PC-9 (cell line): ENCODE data around the gene SLC35E2B.
"Not testable (repeated sequence)": the region's sequence is repeated elsewhere in the genome, so short reads cannot be mapped to it uniquely, and the experiment has no call there.

ENCODE experiments used
- EZH2 ChIP-seq: fragments of 200-600 bp; sonication (generic); IDR thresholded peaks from 2 replicates; pipeline ENCODE4 v1.8.0; 2017; ENCODE audit warnings: antibody characterized with exemption, low read depth
- TF ChIP-seq, protein P1 (sequence below): fragments of 200-600 bp; sonication (generic); conservative IDR thresholded peaks from 2 replicates; pipeline ENCODE4 v1.6.1; 2017; ENCODE audit warnings: mixed run types, antibody characterized with exemption, mild to moderate bottlenecking, moderate library complexity

DNA sequence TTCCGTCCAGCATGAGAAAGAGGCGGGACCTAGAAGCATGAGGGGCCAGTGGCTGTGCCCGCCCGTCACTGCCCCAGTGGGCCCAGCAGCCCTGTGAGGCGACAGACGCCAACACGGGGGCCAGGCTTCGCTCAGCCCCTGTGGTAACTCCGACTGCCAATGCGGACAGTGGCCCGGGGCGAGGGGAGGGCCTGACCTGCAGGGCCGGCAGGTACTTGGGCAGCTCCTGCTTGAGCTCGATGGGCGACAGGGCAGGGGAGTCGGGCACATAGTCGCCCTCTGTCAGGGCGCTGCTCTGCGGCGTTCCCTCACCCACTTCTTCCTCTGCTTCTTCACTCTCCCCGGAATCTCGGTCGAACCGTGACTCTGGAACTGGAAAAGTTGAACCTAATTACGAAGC, 52.5 kb downstream of the SLC35E2B start:
- not testable (repeated sequence) for TF ChIP-seq EZH2
- TF ChIP-seq, protein P1, sequence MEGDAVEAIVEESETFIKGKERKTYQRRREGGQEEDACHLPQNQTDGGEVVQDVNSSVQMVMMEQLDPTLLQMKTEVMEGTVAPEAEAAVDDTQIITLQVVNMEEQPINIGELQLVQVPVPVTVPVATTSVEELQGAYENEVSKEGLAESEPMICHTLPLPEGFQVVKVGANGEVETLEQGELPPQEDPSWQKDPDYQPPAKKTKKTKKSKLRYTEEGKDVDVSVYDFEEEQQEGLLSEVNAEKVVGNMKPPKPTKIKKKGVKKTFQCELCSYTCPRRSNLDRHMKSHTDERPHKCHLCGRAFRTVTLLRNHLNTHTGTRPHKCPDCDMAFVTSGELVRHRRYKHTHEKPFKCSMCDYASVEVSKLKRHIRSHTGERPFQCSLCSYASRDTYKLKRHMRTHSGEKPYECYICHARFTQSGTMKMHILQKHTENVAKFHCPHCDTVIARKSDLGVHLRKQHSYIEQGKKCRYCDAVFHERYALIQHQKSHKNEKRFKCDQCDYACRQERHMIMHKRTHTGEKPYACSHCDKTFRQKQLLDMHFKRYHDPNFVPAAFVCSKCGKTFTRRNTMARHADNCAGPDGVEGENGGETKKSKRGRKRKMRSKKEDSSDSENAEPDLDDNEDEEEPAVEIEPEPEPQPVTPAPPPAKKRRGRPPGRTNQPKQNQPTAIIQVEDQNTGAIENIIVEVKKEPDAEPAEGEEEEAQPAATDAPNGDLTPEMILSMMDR, result not testable (repeated sequence)
